Esophagus muscularis mucosa (tissue), 3 donors: ENCODE data around the gene ALG2.

ENCODE experiments used
- CTCF ChIP-seq, 3 experiments: fragments of 200-600 bp in 2 of 3; fragments of 450-650 bp in 1 of 3; sonication (generic) in 2 of 3; IDR thresholded peaks; one replicate each; pipeline ENCODE4 v1.5.1; 2017 to 2019; ENCODE audit warnings: antibody characterized with exemption in 3 of 3, mild to moderate bottlenecking in 2 of 3, moderate library complexity in 1 of 3
- POLR2A ChIP-seq: fragments of 450-650 bp; IDR thresholded peaks from one replicate; pipeline ENCODE4 v1.6.1; 2017; ENCODE audit warnings: antibody characterized with exemption, moderate library complexity, mild to moderate bottlenecking, low read depth
- POLR2AphosphoS5 ChIP-seq, 2 donors: sonication (generic); formaldehyde crosslinking; IDR thresholded peaks; one replicate each; pipeline ENCODE4 v1.6.1; 2017; ENCODE audit warnings: antibody characterized with exemption in 2 of 2

DNA sequence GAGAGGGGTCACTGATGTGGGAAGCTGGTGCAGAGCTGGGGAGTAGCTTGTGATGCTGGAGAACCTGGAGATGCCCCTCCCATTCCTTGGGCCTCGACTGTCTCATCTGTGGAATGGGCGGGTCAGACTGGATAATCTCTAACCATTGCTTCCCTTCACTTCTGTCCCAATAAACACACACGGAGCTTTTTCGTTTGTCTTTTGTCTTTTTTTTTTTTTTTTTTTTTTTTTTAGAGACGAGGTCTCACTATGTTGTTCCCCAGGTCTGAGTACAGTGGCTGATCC is 36.5 kb downstream of the ALG2 start:
- TF ChIP-seq CTCF (IDR thresholded peaks at IDR 0.05) (no peak), POLR2AphosphoS5 (IDR thresholded peaks at IDR 0.05) (no peak), POLR2A (no peak)
